Right ventricle myocardium inferior (tissue), 1 donor: ENCODE data around the gene ITGB1. TPM values are rescaled to one million over a fixed set of nuclear protein-coding genes. Genes with fewer than 3 reads are reported as not detected.

Experiments
- ATAC-seq: fragments of 200-7000 bp; cut with Tn5 transposase; one replicate; pipeline ENCODE4 v1.9.1; 2020; ENCODE audit warnings: mild to moderate bottlenecking, moderate library complexity
- DNase-seq: peaks from one replicate; pipeline ENCODE4 v3.0.0; 2021; ENCODE audit errors: missing footprints
- intact Hi-C: fragments of 100-400 bp; cut with DNase I; formaldehyde crosslinking; loops from one replicate; pipeline ENCODE4 v1.11.0; 2022
- total RNA-seq: library from RNA; stranded (reverse); fragmentation: NEBNext Ultra II Directional; extraction: Animal tissue kit (Norgen Biotek cat#: 25700); gene quantifications from one replicate; pipeline ENCODE4 v1.2.1, GENCODE V29; 2021
- donor health status: DM: no; HTN: yes; CAD: no; lungs with severe emphysema.

Gene ITGB1
- total RNA-seq, 1 donor from 2014 or later = 583 TPM

GRCh38 chr10:32851301-32851700 lies 106.7 kb downstream of the ITGB1 start:
- intact Hi-C loops = no loop called here
- no peak for DNase-seq
- no peak for ATAC-seq
